ENCODE data around the gene CR2.
"Not testable (repeated sequence)": the region's sequence is repeated elsewhere in the genome, so short reads cannot be mapped to it uniquely, and the experiment has no call there.

The CR2 gene

DNA sequence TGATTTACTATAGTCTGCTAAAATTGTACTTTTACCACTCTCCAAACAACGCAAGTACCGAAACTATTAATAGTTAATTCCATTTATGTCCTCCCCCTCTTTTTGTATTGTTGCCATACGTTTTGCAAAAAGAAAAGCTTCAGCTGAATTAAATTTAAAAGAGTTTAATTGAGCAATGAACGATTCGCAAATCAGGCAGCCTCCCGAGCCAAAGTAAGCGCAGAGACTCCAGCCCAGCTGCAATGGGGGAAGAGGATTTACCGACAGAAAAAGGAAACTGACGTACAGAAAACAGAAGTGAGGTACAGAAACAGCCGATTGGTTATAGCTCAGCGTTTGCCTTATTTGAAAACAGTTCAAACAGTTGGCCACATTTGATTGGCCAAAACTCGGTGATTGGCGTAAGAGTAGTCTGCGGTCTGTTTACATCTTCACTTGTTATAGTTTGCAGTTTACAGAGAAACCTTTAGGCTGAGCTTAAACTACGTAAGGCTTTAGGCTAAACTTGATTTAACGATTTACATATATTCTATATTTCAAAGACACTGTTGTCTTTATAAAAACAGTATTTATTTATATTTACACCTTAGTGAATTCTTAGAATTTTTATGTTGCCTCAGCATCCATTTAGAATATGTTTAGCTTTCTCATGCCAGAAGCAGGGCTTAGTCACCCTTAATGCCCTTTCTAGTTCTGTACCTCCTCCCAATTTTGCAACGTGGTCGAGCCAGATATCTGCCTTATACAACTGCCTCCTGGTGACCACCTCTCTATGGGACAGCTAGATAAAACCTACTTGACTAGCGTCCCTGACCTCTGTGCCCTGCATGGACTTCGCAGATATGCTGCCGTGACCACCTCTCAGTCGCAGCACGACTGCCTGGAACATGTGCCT lies 65.6 kb downstream of the CR2 start:
- Histone ChIP-seq H3K9ac (no peak overlapping the region), H3K27me3 (ENCODE audit: control insufficient read depth, insufficient read depth, low read length) (no peaks in the 10 kb centered on the region), H3K4me2 (ENCODE audit: low read length) (no peak overlapping the region), H3K4me1 (no peaks in the 10 kb centered on the region), H3K9me3 (ENCODE audit: control insufficient read depth, low read length) (no peaks in the 10 kb centered on the region), H3K4me3 (ENCODE audit: low read depth, low read length) (no peak overlapping the region), H3K27ac (no peak overlapping the region), H3K79me2 (no peaks in the 10 kb centered on the region), H3K36me3 (ENCODE audit: control insufficient read depth, insufficient read depth, low read length) (no peaks in the 10 kb centered on the region), H2AFZ (no peak overlapping the region)
- TF ChIP-seq, protein P1, sequence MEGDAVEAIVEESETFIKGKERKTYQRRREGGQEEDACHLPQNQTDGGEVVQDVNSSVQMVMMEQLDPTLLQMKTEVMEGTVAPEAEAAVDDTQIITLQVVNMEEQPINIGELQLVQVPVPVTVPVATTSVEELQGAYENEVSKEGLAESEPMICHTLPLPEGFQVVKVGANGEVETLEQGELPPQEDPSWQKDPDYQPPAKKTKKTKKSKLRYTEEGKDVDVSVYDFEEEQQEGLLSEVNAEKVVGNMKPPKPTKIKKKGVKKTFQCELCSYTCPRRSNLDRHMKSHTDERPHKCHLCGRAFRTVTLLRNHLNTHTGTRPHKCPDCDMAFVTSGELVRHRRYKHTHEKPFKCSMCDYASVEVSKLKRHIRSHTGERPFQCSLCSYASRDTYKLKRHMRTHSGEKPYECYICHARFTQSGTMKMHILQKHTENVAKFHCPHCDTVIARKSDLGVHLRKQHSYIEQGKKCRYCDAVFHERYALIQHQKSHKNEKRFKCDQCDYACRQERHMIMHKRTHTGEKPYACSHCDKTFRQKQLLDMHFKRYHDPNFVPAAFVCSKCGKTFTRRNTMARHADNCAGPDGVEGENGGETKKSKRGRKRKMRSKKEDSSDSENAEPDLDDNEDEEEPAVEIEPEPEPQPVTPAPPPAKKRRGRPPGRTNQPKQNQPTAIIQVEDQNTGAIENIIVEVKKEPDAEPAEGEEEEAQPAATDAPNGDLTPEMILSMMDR (IDR thresholded peaks at IDR 0.05) = no peak

DNA sequence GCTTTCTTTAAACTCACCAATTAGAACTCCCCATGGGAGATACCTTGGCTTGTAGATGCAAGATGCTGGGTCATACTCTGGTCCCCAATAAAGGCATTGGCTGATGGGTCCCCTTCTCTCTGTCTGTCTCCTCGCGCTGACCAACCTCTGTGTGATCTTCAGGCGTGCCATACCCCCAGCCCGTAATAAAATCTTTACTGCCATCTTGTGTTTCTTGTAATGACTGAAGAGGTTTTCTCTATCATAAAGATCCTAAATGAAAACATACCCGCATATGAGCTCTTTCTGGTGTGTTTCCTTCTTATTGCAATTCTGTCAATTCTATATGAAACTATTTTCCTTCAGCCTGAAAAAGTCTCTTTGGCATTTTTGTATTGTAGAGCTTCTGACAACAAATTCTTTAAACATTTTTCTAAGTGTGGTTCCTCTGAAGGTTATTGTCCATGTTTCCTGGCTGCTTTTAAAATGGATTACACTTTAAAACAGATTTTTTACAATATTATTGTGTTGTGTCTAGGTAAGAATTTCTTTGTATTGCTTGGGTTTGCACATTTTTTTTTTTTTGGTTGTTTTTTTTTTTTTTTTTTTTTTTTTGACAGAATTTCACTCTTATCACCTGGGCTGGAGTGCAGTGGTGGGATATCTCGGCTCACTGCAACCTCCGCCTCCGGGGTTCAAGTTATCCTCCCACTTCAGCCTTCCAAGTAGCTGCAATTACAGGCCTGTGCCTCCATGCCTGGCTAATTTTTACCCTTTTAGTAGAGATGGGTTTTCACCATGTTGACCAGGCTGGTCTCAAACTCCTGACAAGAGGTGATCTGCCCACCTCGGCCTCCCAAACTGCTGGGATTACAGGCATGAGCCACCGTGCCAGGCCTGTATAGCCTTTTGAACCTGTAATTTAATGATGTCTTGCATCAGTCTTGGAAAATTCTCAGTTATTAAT lies 66.5 kb downstream of the CR2 start:
- not testable (repeated sequence) for H3K27ac ChIP-seq; H3K79me2 ChIP-seq; H3K9me3 ChIP-seq (ENCODE audit: control insufficient read depth, low read length); H3K36me3 ChIP-seq (ENCODE audit: control insufficient read depth, insufficient read depth, low read length); H2AFZ ChIP-seq; H3K4me1 ChIP-seq; H3K4me2 ChIP-seq (ENCODE audit: low read length); H3K9ac ChIP-seq; H3K4me3 ChIP-seq (ENCODE audit: low read depth, low read length); H3K27me3 ChIP-seq (ENCODE audit: control insufficient read depth, insufficient read depth, low read length)

DNA sequence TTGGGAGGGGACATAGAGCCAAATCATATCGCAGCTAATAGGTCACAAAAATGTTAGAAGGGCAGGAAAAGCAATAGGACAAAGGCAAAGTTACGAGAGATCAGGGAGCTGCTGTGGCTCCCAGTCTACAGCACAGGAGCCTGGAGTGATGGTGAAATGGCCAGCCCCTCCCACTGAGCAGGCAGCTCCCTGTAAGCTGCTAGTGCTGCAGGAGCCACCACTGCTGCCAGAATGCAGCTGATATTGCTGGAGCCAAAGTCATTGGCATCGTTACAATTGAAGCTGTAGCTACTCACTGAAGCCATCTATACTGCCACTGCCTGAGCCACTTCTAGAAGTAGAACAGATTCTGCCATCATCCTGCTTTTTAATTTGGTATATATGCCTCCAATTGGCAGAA lies 71.1 kb downstream of the CR2 start:
- not testable (repeated sequence) for H3K79me2 ChIP-seq; H3K4me2 ChIP-seq (ENCODE audit: low read length); H2AFZ ChIP-seq; H3K9ac ChIP-seq; H3K4me3 ChIP-seq (ENCODE audit: low read depth, low read length); H3K36me3 ChIP-seq (ENCODE audit: control insufficient read depth, insufficient read depth, low read length); H3K4me1 ChIP-seq; H3K27ac ChIP-seq; H3K9me3 ChIP-seq (ENCODE audit: control insufficient read depth, low read length); H3K27me3 ChIP-seq (ENCODE audit: control insufficient read depth, insufficient read depth, low read length)

DNA sequence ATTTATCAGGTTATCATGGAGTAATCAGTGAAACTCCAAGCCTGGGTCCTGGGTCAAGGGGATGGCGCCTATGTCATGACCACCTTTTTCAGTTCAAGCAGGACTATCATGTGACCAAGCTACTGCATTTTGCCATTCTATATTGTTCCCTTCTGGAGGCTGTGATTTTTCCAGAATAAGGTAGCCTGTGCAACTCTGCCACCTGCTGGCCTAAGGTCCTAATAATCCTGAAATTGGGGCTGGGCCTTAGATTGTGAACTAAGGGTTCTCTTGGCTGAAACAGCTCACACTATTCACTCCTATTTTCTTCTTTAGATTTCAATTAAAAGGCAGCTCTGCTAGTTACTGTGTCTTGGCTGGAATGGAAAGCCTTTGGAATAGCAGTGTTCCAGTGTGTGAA lies 74.3 kb downstream of the CR2 start:
- not testable (repeated sequence) for H2AFZ ChIP-seq; H3K4me1 ChIP-seq; H3K9me3 ChIP-seq (ENCODE audit: control insufficient read depth, low read length); H3K36me3 ChIP-seq (ENCODE audit: control insufficient read depth, insufficient read depth, low read length); H3K79me2 ChIP-seq; H3K4me2 ChIP-seq (ENCODE audit: low read length); H3K9ac ChIP-seq; H3K27ac ChIP-seq; H3K27me3 ChIP-seq (ENCODE audit: control insufficient read depth, insufficient read depth, low read length); H3K4me3 ChIP-seq (ENCODE audit: low read depth, low read length)

DNA sequence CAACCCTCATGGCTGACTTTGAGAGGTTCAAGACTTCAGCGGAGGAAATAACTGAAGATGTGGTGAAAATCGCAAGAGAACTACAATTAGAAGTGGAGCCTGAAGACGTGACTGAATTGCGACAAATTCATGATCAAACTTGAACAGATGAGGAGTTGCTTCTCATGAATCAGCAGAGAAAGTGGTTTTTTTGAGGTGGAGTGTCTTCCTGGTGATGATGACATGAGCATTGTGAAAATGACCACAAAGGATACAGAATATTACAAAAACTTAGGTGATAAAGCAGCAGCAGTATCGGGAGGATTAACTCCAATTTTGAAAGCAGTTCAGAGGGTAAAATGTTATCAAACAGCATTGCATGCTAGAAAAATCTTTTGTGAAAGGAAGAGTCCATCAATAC lies 82.1 kb downstream of the CR2 start:
- not testable (repeated sequence) for H3K9me3 ChIP-seq (ENCODE audit: control insufficient read depth, low read length); H3K27ac ChIP-seq; H3K36me3 ChIP-seq (ENCODE audit: control insufficient read depth, insufficient read depth, low read length); H3K4me3 ChIP-seq (ENCODE audit: low read depth, low read length); H3K4me1 ChIP-seq; H2AFZ ChIP-seq; H3K79me2 ChIP-seq; H3K9ac ChIP-seq; H3K27me3 ChIP-seq (ENCODE audit: control insufficient read depth, insufficient read depth, low read length); H3K4me2 ChIP-seq (ENCODE audit: low read length)

All from parathyroid adenoma (tissue), 2 donors.